Measurements from ENCODE around the gene WDR13.

GRCh38 chrX:48636301-48636700 is 39.0 kb downstream of the WDR13 start:
- TF ChIP-seq CTCF (optimal IDR thresholded peaks at IDR 0.05 in 1 of 3, IDR thresholded peaks at IDR 0.05 in 1 of 3, conservative IDR thresholded peaks at IDR 0.05 in 1 of 3; ENCODE audit: extremely low read depth in 1 of 3, insufficient read depth in 2 of 3, low read length in 3 of 3) (no peak), EZH2 (IDR thresholded peaks at IDR 0.05; ENCODE audit: low read length) (no peak)

All from keratinocyte (primary cell).